GM18519 (cell line): ENCODE results near the gene BACH2.
"Not testable (repeated sequence)": the region's sequence is repeated elsewhere in the genome, so short reads cannot be mapped to it uniquely, and the experiment has no call there.

Source experiments
- ATAC-seq: cut with Tn5 transposase; IDR thresholded peaks from one replicate; pipeline ENCODE4 v1.9.1; 2021; ENCODE audit warnings: mild to moderate bottlenecking, moderate library complexity; ENCODE audit not compliant: unreplicated experiment, low FRiP score

BACH2 gene

GRCh38 chr6:90079560-90080490 is 216.8 kb downstream of the BACH2 start:
- no peak for ATAC-seq

- no peak for ATAC-seq
Measured at GRCh38 chr6:90078513-90079289, 217.9 kb downstream of the BACH2 start.

DNA sequence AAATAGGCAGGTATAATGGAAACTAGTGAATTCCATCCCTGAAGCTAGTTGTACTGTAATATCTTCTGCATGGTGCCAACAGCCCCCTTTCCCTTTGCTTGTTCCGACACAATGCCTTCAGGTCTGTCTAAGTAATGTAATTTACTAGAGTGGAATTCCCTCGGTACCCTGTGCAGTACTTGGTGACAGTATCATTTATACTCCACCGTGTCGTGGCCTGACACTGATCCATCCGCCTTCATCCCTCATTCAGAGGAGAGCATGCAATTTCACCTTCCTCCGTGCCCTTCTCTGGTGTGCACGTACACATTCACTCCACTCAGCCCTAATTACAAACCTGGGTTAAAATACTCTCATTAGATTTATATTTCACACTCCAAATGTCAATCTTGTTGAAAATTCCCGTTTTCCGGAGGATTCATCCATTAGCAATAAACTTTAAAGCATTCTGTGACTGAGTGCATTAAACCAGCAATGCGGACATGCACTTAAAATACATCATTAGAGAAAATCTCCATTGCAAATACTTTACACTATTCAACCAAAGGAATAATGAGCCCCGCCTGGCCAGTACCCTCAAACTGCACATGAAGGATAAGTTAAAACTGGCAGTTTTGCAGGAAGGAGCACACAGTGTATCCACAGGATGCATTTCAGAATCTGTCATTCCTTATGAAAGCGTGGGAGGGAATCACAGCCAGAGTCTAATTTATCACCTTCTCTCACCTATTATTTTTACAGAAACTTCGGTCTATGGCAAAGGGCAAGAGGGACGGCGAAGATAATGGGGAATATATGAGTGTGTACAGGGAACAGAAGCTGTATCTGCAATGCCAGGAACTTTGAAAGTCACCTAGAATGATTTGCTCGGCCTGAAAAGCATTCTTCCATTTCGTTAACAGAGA is 219.9 kb downstream of the BACH2 start:
- no peak for ATAC-seq

GRCh38 chr6:90074161-90074850 is 222.3 kb downstream of the BACH2 start:
- no peak for ATAC-seq

DNA sequence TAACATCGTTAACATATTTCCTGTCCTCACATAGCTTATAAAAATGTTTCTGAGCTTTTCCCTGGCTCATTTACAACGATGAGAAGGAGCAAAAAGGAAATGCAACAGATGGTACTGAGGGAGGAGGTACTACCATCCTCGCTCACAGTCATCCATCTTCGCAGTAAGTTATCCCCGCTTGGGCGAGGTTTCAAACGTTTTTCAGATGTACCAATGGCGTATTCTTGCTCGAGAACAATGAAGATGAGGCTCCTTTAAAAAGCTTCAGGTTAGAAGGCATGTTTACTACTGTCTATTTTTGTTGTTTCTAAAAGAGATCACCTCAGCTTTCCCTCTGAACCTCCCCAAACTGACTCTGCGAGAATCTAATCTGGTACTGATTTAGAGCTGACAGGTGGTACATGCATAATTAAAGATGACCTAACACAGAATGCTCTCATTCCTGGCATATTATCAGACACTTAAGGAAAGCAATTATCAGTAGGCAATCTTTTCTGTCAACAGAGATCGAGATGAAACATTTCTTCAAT is 223.6 kb downstream of the BACH2 start:
- ATAC-seq: no peak

DNA sequence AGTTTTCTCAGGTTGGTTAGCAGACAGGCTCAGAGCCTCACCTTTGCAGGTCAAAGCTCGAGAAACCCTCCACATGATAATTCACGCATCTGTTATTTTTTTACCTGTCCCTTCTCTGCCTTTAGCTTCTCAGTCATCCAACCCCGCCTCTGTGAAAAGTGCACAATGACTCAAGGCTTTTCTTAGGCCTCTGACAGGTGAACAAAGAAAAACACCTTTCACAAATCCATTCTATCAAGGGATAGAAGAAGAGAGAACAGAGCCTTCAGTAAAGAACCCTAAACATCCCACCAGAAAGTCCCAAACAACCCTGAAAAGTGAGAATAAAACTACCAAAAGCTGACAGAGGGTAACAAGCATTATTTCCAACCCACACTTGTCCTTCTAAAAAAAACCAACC is 224.1 kb downstream of the BACH2 start:
- ATAC-seq: no peak

- no peak for ATAC-seq
Measured at GRCh38 chr6:90068703-90069523, 227.7 kb downstream of the BACH2 start.

DNA sequence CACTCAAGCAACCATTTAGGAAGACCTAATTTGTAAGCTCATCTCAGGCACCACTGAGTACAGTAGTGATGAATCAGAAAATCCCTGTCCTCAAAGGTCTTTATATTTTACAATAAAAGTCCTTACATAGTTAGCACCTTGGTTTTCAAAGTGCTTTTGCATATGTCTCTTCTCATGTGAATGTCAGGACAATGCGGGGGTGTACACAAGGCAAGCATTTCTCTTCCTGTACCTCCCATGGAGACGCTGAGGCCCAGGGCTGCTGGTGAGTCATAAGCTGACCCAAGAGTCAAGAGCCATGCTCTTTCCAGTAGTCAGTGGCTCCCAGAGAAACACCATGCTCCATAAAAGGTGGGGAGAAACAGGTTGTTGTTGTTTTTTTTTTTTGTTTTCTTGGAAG is 228.4 kb downstream of the BACH2 start:
- ATAC-seq: no peak

GRCh38 chr6:90066697-90067096 is 229.9 kb downstream of the BACH2 start:
- no peak for ATAC-seq

DNA sequence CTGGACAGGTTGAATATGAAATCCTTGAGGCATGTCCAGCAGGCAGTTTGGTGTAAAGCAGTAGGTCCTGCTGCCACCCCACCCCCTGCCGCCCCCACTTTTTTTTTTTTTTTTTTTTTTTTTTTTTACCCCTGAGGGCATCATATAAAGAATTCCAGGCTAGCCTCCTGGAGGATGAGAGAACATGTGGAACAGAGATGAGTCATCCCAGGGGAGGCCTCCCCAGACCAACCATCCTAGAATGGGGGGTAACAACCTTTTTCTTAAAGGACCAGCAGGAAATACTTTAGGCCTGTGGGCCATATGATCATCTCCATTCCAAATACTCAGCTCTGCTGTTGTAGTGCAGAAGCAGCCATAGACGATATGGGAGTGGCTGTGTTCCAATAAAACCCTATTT is 231.5 kb downstream of the BACH2 start:
- ATAC-seq: no peak

DNA sequence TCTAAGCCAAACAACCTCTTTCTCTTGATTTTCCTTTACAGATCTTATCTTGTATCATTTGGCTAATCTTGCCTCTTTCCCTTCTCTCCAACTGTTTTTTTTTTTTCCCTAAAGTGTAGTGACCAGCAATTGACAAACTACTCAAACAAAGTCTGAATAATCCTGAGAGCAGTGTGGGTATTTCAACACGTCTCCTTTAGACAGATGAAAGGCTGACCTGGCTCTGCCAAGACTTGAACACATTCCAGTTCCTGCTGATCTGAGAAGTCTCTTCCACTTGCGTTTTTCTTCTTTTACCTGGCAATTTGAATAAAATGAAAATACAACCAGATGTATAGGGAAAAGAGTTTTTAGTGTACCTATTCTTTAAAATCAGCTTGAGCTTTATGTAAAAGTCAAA is 234.0 kb downstream of the BACH2 start:
- no peak for ATAC-seq

GRCh38 chr6:90062051-90062450 is 234.6 kb downstream of the BACH2 start:
- ATAC-seq: no peak

GRCh38 chr6:90059178-90059577 is 237.5 kb downstream of the BACH2 start:
- ATAC-seq: not testable (repeated sequence)

DNA sequence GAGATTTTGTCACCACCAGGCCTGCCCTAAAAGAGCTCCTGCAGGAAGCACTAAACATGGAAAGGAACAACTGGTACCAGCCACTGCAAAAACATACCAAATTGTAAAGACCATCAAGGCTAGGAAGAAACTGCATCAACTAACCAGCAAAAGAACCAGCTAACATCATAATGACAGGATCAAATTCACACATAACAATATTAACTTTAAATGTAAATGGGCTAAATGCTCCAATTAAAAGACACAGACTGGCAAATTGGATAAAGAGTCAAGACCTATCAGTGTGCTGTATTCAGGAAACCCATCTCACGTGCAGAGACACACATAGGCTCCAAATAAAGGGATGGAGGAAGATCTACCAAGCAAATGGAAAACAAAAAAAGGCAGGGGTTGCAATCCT is 240.7 kb downstream of the BACH2 start:
- not testable (repeated sequence) for ATAC-seq

DNA sequence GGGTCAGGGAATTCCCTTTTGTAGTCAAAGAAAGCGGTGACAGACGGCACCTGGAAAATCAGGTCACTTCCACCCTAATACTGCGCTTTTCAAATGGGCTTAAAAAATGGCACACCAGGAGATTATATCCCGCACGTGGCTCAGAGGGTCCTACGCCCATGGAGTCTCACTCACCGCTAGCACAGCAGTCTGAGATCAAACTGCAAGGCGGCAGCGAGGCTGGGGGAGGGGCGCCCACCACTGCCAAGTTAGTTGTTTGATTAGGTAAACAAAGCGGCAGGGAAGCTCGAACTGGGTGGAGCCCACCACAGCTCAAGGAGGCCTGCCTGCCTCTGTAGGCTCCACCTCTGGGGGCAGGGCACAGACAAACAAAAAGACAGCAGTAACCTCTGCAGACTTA is 242.4 kb downstream of the BACH2 start:
- ATAC-seq: not testable (repeated sequence)

DNA sequence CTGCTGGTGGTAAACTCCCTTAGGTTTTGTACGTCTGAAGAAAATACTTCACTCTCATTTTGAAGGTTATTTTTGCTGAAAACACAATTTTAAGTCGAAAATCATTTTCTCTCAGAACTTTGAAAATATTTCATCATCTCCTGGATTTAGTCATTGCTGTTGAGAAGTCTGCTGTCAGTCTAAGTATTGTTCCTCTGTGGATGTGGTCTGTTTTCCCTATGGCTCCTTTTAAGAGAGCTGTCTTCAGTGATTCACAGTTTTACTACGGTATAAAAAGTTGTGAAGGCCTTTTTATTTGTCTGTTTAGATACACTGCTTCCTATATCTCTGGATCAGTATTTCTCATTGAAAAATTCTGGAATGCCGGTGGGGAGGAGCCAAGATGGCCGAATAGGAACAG is 243.0 kb downstream of the BACH2 start:
- ATAC-seq: no peak

DNA sequence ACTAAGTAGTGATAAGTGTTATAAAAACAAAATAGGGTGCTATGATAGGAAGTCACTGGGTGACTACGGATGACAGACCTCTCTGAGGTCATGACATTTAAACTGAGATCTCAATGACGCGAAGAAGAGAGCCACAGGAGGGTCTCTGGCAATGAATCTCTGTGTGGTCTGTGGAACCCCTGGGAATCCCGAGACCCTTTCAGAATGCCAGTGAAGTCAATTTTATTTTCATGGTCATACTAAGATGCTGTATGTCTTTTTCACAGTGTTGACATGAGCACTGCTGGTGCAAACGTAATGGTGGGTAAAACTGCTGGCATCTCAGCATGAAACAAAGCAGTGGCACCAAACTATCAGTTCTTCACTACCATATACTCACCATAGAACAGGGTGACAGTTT is 247.3 kb downstream of the BACH2 start:
- ATAC-seq: no peak

- no peak for ATAC-seq
Measured at GRCh38 chr6:90048206-90048967, 248.3 kb downstream of the BACH2 start.
